A549 (cell line): ENCODE data around the gene PBX3.

Source experiments
- CTCF ChIP-seq: fragments of >200 bp; sonication (Bioruptor Twin); formaldehyde crosslinking; IDR thresholded peaks from 3 replicates; pipeline ENCODE4 v1.5.1; 2016
- GATA3 ChIP-seq: IDR thresholded peaks from 2 replicates; pipeline ENCODE4 v1.6.1; 2012; ENCODE audit warnings: borderline replicate concordance
- PBX3 ChIP-seq: IDR thresholded peaks from 2 replicates; pipeline ENCODE4 v1.6.1; 2012
- POLR2A ChIP-seq: IDR thresholded peaks from 2 replicates; pipeline ENCODE4 v1.6.1; 2012; ENCODE audit warnings: mild to moderate bottlenecking, low read length

DNA sequence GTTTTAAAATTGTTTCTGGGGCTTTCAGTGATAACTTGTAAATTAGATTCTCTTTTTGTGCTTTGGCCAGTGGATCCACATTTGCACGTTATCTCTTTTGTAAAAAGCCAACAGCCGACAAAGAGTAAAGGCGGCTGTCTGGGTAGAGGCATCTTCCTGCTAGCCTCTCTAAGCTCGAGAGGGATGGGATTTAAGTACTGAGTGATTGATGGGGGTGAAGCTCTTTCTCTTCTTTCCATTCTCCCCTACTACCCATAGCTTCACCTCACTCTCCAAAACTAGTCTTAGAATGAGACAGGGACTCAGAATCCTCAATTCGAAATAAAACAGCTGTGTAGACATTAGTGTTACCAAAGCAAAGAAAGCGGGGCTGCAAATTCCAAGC lies 3.4 kb downstream of the PBX3 start:
- TF ChIP-seq POLR2A (no peak), CTCF (no peak), PBX3 (no peak), GATA3 (no peak)
